Tibial nerve (tissue), 4 donors: ENCODE data around the gene INPP5A.

Experiments used
- EP300 ChIP-seq, 2 donors: sonication (generic); formaldehyde crosslinking; IDR thresholded peaks; one replicate each; pipeline ENCODE4 v1.6.1; 2017; ENCODE audit warnings: antibody characterized with exemption in 2 of 2, mild to moderate bottlenecking in 1 of 2
- POLR2A ChIP-seq, 2 donors: fragments of 450-650 bp; IDR thresholded peaks; one replicate each; pipeline ENCODE4 v1.6.1; 2017; ENCODE audit warnings: antibody characterized with exemption in 2 of 2, mild to moderate bottlenecking in 2 of 2, moderate library complexity in 2 of 2
- TF ChIP-seq, protein P1 (sequence below), 5 experiments: fragments of 200-600 bp in 3 of 5; fragments of 450-650 bp in 2 of 5; sonication (generic) in 3 of 5; IDR thresholded peaks; one replicate each; pipeline ENCODE4 v1.5.1; 2016 to 2019; ENCODE audit warnings: antibody characterized with exemption in 5 of 5, mild to moderate bottlenecking in 3 of 5, moderate library complexity in 2 of 5

DNA sequence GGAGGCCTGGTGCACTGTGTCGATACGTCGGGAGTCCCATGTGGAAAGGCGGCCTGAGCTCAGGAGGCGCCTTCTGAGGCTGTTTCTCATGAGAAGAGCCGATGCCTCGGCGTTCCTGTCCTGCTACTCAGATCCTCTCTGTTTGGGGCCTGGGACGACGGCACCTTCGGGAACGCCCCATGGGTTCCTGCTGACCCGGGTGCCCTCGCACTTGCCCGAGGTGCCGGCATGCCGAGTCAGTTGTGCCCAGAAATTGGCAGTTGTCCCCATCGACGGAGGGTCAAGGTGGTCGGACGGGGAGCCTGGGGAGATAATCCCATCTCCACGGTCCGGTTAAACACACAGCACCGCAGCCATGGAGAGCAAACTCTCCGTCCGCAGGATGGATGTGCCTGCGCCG, 215.4 kb downstream of the INPP5A start:
- TF ChIP-seq POLR2A (IDR thresholded peaks at IDR 0.05) (no peak), EP300 (IDR thresholded peaks at IDR 0.05) (no peak)
- TF ChIP-seq, protein P1, sequence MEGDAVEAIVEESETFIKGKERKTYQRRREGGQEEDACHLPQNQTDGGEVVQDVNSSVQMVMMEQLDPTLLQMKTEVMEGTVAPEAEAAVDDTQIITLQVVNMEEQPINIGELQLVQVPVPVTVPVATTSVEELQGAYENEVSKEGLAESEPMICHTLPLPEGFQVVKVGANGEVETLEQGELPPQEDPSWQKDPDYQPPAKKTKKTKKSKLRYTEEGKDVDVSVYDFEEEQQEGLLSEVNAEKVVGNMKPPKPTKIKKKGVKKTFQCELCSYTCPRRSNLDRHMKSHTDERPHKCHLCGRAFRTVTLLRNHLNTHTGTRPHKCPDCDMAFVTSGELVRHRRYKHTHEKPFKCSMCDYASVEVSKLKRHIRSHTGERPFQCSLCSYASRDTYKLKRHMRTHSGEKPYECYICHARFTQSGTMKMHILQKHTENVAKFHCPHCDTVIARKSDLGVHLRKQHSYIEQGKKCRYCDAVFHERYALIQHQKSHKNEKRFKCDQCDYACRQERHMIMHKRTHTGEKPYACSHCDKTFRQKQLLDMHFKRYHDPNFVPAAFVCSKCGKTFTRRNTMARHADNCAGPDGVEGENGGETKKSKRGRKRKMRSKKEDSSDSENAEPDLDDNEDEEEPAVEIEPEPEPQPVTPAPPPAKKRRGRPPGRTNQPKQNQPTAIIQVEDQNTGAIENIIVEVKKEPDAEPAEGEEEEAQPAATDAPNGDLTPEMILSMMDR (IDR thresholded peaks at IDR 0.05) = no peak
